GM12891 (cell line): ENCODE data around the gene WIZ.

Source experiments
- DNase-seq: peaks from one replicate; pipeline ENCODE4 v3.0.0; 2011; ENCODE audit warnings: low spot score; ENCODE audit not compliant: insufficient read length
- FAIRE-seq: peaks from 2 replicates; lab custom pipeline; 2011; peaks lifted over from hg19 to GRCh38; lab: Jason Lieb, UNC
- PAX5 ChIP-seq: IDR thresholded peaks from 2 replicates; pipeline ENCODE4 v1.6.1; 2011; ENCODE audit warnings: low read length, moderate library complexity, mild to moderate bottlenecking; ENCODE audit not compliant: insufficient read depth, severe bottlenecking
- POLR2A ChIP-seq: IDR thresholded peaks from 2 replicates; pipeline ENCODE4 v1.6.1; 2011; ENCODE audit warnings: low read depth, low read length, control low read depth
- POLR2AphosphoS5 ChIP-seq: IDR thresholded peaks from 2 replicates; pipeline ENCODE4 v1.6.1; 2011; ENCODE audit warnings: low read depth, low read length, control low read depth
- POU2F2 ChIP-seq: IDR thresholded peaks from 2 replicates; pipeline ENCODE4 v1.6.1; 2011; ENCODE audit warnings: low read depth, mild to moderate bottlenecking, control low read depth, low read length, moderate library complexity
- SPI1 ChIP-seq: IDR thresholded peaks from 2 replicates; pipeline ENCODE4 v1.6.1; 2011; ENCODE audit warnings: low read depth, low read length, control low read depth
- TAF1 ChIP-seq: IDR thresholded peaks from 2 replicates; pipeline ENCODE4 v1.6.1; 2011; ENCODE audit warnings: low read depth, low read length, control low read depth

Gene WIZ

DNA sequence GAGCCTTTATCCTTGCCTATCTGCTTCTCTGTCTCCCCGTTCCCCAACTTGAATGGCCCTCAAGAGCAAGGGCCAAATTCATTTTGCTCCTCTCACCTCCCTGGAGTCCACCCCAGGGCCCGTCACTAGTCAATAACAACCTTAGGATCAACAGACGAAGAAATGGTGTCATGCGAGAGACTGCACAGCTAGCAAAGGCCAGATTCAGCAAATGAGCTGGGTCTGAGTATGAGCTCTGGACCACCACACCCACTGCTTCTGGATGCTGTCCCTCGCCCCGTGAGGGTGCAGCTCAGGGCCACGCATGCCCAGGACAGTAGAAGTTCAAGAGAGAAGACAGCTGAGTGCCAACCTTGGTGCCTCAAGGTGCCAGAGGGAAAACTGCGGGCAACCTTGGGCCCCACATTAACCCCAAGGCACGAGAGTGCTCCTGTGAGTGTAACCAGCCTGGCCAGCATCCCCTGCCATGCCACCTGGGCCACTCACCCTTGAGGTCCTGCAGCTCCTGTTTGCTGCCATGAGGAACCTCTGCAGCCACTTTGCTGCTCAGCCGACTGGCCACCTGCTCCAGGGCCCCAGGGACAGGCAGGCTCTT, 19.1 kb downstream of the WIZ start:
- no peak for DNase-seq
- FAIRE-seq = no peak
- no peak for TF ChIP-seq POLR2AphosphoS5
- no peak for TF ChIP-seq POLR2A
- no peak for TF ChIP-seq POU2F2
- TF ChIP-seq PAX5 = no peak
- no peak for TF ChIP-seq TAF1
- no peak for TF ChIP-seq SPI1

- no peak for TF ChIP-seq SPI1
- DNase-seq (no peak), FAIRE-seq (no peak)
Observed at GRCh38 chr19:15429825-15430467, 19.8 kb downstream of the WIZ start.

DNA sequence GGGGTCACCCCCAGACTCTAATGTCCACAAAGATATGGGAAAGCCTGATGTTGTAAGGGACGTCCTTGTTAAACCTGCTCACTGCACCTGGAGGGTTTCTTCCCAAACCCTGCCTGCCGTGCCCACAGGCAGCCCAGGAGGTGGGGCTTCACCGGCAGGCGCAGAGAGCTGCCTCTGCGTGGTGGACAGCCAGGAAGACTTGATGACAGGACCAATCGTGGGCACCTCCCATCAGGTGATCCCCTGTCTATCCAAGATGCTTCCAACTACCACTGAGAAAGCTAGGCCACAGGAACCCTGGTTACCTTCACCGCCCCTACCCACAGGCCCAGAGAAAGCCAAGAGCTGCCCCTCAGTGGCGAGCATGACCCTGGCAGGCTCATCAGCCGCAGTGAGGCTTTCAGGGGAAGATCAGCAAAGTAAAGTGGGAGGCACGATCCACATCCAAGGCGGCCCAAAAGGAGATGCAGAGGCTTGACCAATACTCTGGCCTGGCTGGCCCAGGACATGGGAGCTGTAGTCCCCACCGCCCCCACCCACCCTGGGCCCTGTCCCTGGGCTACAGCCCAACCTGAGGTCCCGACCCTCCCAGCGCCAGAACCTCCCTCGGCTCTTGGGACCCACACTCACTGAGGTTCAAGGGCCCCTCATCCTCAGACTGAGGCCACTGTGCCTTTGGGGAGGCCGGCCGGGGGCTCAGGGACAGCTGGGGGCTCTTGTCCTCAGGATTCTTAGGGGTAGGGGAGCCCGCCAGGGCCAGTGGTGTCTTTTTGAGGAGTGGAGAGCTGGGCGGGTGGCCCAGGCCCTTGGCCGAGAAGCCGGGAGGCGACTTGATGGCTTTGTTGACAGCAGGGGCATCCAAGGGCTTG, 20.6 kb downstream of the WIZ start:
- DNase-seq = no peak
- FAIRE-seq = no peak
- TF ChIP-seq POU2F2 (no peak), SPI1 (no peak), POLR2AphosphoS5 (no peak), PAX5 (no peak), POLR2A (no peak)

DNA sequence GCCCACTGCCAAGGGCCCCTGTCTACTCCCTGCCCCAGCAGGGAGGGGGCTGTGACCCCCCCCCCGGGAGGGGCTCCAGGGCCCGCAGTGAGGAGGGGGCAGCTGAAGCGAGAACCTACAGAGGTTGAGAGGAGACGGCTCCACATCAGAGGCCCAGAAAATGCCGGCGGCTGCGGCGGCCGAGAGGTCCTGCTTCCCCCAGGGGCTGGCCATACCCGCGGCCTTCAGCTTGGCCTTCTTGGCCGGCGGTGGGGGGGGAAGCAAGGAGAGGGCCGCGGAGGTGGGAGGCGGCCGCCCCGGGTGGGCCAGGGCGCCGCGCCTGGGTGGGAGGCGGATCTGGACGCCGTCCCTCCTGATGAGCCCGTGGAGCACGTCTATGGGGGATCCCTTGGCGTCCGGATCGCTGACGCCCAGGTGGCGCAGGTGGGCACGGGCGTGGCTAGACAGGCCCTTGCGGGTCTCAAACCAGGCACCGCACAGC, 21.7 kb downstream of the WIZ start:
- DNase-seq (no peak), FAIRE-seq (no peak)
- TF ChIP-seq POU2F2 (no peak), POLR2AphosphoS5 (no peak), SPI1 (no peak)

- no peak for DNase-seq
- no peak for TF ChIP-seq PAX5
- no peak for TF ChIP-seq SPI1
- no peak for TF ChIP-seq POU2F2
- no peak for TF ChIP-seq POLR2AphosphoS5
- TF ChIP-seq TAF1 = no peak
- no peak for TF ChIP-seq POLR2A
- FAIRE-seq = no peak
Observed at GRCh38 chr19:15427350-15427700, 22.4 kb downstream of the WIZ start.

DNA sequence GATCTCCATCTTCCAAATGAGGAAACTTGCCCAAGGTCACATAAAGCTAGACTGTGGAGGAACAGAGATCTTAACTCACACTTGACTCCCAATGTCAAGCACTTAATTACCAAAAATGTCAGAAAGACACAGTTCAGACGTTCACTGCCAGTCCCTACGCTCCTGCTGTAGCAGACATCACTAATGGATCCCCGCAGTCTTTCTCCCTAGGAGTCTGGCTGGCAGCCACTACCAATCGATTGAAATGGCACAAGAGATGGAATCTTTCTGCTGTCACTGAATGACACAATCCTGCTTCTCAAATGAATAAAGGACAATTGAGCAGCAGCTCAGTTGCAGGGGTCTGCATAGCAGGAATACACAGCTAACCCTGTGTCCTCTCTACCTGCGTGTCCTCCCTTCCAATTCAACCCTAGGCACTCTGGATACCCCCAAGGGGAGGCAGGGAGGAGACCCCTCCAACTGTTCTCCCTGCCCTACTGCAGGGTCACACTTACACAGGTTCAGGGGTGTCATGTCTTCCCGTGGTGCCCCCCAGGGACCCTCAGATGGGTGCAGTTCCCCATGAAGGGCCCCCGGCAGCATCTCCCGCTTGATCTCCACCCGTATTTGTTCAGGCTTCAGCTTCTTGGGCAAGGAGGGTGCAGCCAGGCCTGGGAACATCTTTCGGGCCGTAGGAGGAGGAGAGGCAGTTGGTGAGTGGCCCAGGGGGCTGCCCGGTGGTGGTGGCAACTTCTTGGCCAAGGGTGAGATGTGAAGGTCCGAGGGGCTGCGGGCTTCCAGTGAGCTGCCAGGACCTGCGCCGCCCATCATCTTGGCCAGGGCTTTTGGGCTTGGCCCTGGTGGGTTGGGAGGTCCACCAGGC, 23.0 kb downstream of the WIZ start:
- DNase-seq (no peak), FAIRE-seq (no peak)
- no peak for TF ChIP-seq POU2F2
- TF ChIP-seq TAF1 = no peak
- TF ChIP-seq POLR2A = no peak
- TF ChIP-seq PAX5 = no peak
- TF ChIP-seq SPI1 = no peak
- TF ChIP-seq POLR2AphosphoS5 = no peak

GRCh38 chr19:15425321-15425950, 24.3 kb downstream of the WIZ start:
- TF ChIP-seq PAX5 (no peak), TAF1 (no peak), SPI1 (no peak), POLR2A (no peak), POLR2AphosphoS5 (no peak)
- FAIRE-seq (no peak), DNase-seq (no peak)

DNA sequence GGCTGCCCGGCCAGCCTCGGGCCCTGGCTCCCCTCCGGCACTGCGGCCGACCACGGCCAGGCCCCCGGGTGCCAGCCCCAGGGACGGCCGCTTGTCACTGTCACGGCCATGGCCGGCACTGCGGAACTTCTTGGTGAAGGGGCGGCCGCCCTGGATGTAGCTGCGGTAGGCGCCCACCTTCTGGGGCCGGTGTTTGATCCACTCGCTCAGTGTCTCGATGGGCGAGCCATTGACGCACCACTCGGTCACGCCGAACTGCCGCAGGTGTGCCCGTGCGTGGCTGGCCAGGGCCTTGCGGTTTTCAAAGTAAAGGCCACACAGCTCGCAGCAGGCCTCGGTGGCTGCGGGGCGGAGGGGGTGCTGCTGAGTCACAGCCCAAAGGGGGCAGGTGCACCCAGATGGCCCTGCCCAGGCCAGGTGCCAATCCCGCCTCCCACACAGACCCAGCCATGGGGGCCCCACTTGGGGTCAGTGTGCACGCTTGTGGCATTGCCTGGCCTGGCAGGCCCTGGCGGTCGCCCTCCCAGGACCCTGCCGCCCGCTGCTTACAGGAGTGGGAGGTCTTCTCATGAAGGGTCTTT, 25.0 kb downstream of the WIZ start:
- no peak for DNase-seq
- TF ChIP-seq POLR2AphosphoS5 = no peak
- TF ChIP-seq SPI1 = no peak
- TF ChIP-seq POLR2A = no peak
- TF ChIP-seq TAF1 = no peak
- FAIRE-seq = no peak
